Sigmoid colon (tissue), 4 donors: ENCODE results near the gene ZNF273.

Source experiments
- POLR2A ChIP-seq, 2 donors: fragments of 450-650 bp; IDR thresholded peaks; one replicate each; pipeline ENCODE4 v1.6.1; 2016; ENCODE audit warnings: antibody characterized with exemption in 2 of 2, mild to moderate bottlenecking in 2 of 2, moderate library complexity in 2 of 2
- POLR2AphosphoS5 ChIP-seq, 4 donors: sonication (generic); formaldehyde crosslinking; IDR thresholded peaks; one replicate each; pipeline ENCODE4 v1.6.1; 2017; ENCODE audit warnings: antibody characterized with exemption in 4 of 4

DNA sequence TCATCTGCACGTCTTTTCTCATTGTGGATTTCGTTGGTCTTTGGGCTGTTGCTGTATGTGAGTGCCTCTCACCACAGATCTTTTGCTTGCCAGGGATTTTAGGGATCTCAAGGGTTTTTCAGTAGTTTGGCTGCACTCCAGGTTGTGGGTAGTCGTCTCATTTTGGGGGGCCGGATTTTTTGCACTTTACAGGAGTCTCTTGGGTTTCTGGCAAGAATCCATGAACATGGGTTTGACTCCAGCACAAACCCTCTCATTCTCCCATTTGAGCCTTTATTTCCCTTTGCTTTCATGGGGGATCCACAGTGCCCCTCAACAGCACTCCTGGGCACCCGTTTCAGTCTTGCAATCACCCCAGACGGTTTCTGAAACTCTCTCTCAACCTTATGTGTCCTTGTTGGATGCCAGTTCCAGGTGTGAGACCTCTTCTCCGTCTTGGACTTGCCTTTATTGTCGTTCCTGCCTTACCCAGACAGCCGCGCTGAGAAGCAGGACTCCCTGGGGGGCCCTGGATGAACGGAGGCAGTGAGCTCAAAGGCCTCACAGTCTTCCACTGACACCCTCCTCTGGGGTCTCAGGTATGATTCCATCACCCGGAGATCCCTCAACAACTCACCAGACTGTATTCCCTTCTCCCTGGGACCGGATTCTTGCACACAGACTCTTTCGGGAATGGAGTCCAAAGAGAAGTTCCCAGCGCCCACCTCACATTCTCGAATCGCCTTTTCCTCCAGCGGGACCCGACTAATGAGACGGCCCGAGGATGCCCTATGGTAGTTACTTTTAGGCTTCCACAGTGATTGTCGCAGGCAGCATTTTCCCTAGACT, 18.8 kb upstream of the ZNF273 start:
- TF ChIP-seq POLR2AphosphoS5 (IDR thresholded peaks at IDR 0.05) (no peak), POLR2A (IDR thresholded peaks at IDR 0.05) (no peak)
